ENCODE data around the gene SEC11A.
A peak's percentile ranks its signal among the peaks of the same experiment; 100 is the strongest.

Gene SEC11A

GRCh38 chr15:84749111-84749991 is 33.4 kb upstream of the SEC11A start:
- TF ChIP-seq, protein P1, sequence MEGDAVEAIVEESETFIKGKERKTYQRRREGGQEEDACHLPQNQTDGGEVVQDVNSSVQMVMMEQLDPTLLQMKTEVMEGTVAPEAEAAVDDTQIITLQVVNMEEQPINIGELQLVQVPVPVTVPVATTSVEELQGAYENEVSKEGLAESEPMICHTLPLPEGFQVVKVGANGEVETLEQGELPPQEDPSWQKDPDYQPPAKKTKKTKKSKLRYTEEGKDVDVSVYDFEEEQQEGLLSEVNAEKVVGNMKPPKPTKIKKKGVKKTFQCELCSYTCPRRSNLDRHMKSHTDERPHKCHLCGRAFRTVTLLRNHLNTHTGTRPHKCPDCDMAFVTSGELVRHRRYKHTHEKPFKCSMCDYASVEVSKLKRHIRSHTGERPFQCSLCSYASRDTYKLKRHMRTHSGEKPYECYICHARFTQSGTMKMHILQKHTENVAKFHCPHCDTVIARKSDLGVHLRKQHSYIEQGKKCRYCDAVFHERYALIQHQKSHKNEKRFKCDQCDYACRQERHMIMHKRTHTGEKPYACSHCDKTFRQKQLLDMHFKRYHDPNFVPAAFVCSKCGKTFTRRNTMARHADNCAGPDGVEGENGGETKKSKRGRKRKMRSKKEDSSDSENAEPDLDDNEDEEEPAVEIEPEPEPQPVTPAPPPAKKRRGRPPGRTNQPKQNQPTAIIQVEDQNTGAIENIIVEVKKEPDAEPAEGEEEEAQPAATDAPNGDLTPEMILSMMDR (IDR thresholded peaks at IDR 0.05), result no peak
- Histone ChIP-seq H3K27ac (peak overlapping the region; percentile 100), H3K4me3 (peak overlapping the region; percentile 95)
- DNase-seq (ENCODE audit: low spot score), result peak; percentile 78

DNA sequence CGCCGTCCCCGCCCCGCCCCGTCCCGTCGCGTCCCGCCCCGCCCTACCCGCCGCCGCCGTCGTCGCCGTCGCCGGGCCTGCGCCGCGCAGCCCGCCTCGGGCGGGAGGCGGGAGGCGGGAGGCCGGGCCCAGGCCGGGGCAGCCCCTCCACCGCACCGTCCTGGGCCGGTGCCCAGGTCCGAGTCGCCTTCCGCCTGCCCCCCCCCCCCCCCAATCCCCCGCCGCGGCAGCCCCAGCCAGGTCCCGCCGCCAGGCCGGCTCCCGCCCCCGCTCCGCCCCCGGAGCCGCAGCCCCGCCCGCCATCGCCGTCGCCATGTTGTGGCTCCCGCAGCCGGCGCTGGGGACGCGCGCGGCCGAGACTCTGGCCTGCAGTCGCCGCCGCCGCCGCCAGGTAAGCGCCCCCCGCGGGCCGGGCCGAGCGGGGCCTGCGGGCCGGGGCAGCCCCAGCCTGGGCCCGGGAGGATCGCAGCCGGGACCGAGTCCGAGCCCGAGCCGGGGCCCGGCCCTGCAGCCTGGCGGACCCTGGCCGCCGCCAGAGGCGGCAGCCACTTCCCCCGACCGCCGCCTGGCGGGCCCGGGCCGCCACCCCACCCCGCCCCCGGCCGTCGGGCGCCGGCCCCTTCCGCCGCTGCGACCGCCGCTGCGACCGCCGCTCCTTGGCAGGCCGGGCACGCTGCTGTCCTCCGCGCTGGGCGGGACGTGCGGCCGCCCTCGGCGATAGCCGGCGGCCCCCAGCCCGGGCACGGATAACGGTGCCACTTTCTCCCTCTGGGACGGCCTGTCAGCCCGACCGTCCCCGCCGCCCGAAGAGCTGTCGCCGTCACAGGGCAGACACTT is 32.6 kb upstream of the SEC11A start, which contains the start of gene ZNF592:
TSS of gene ZNF592 (plus strand) at position 319 of the 837 bp plus-strand sequence. CDS start 34,084 bp downstream, outside the sequence.
- TF ChIP-seq, protein P1 (IDR thresholded peaks at IDR 0.05), result no peak
- Histone ChIP-seq H3K27ac (peak within 1 kb of the TSS; percentile 100), H3K4me3 (peak within 1 kb of the TSS; percentile 95)
- DNase-seq (ENCODE audit: low spot score), result peak; percentile 91

GRCh38 chr15:84747416-84748273 is 31.7 kb upstream of the SEC11A start:
- TF ChIP-seq, protein P1 (IDR thresholded peaks at IDR 0.05), result no peak
- DNase-seq (ENCODE audit: low spot score), result peak; percentile 91
- Histone ChIP-seq H3K4me3 (peak overlapping the region; percentile 95), H3K27ac (peak overlapping the region; percentile 100)

DNA sequence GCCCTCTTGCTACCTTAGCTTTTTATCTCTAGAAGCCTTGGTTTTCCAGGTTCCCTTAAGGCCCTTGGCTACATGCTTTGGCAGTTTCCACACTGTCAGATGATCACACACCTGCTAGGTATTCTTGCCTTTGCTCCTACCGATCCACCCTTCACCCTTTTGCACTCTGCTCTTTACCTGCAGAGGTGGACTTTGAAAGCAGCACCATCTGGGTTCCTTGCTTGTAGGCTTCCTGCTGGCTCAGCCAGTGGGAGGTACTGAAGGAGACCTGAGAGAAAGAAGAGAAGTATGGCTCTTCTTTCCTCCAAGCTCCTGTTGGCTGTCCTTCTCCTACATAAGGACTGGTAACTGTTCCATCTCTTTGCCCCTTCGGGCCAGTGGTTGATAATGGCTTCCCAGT is 25.2 kb upstream of the SEC11A start:
- Histone ChIP-seq H3K27ac (no peak overlapping the region), H3K4me3 (no peak overlapping the region)
- DNase-seq (ENCODE audit: low spot score), result no peak
- TF ChIP-seq, protein P1 (IDR thresholded peaks at IDR 0.05), result no peak

DNA sequence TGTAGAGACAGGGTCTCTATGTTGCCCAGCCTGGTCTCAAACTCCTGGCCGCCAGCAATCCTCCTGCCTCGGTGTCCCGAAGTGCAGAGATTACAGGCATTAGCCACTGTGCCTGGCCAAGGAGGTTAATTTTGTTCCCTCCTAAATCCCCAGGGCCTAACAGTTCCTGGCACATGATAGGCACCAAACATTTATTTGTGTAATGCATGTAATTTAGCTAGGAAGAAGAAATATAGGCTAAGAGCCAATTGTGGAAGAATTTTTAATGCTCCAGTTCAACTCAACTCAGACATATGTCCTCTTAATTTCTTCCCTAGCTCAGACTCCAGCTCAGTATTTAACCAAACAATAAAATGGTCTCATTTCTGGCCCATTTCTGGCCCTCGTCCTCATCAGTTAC is 24.8 kb upstream of the SEC11A start:
- Histone ChIP-seq H3K27ac (no peak overlapping the region), H3K4me3 (no peak overlapping the region)
- TF ChIP-seq, protein P1 (IDR thresholded peaks at IDR 0.05), result no peak
- DNase-seq (ENCODE audit: low spot score), result no peak

- TF ChIP-seq, protein P1 (IDR thresholded peaks at IDR 0.05), result no peak
- DNase-seq (ENCODE audit: low spot score), result no peak
- Histone ChIP-seq H3K4me3 (no peak overlapping the region), H3K27ac (no peak overlapping the region)
Observed at GRCh38 chr15:84737005-84737404, 21.1 kb upstream of the SEC11A start.
